DND-41 (cell line): ENCODE measurements around the gene FBN3.

Experiments
- ATAC-seq: fragments of 200-7000 bp; cut with Tn5 transposase; 3 replicates; pipeline ENCODE4 v1.9.1; 2021; ENCODE audit warnings: low read depth; ENCODE audit not compliant: insufficient read depth
- DNase-seq: peaks from one replicate; pipeline ENCODE4 v3.0.0-alpha.2; 2020
- H2AFZ ChIP-seq: 2 replicates; pipeline ENCODE4 v1.6.0; 2012; ENCODE audit warnings: low read depth, low read length
- H3K27ac ChIP-seq: 2 replicates; pipeline ENCODE4 v1.5.1; 2012; ENCODE audit warnings: low read length, inconsistent platforms
- H3K27me3 ChIP-seq: fragments of 200-600 bp; sonication (generic); 2 replicates; pipeline ENCODE4 v1.6.0; 2012; ENCODE audit warnings: low read length, mild to moderate bottlenecking, inconsistent platforms; ENCODE audit not compliant: insufficient read depth, poor library complexity
- H3K36me3 ChIP-seq: 2 replicates; pipeline ENCODE4 v1.5.1; 2012; ENCODE audit warnings: low read length, inconsistent platforms; ENCODE audit not compliant: insufficient read depth
- H3K4me1 ChIP-seq: 2 replicates; pipeline ENCODE4 v1.5.1; 2012; ENCODE audit warnings: mild to moderate bottlenecking, low read length; ENCODE audit not compliant: insufficient read depth
- H3K4me2 ChIP-seq: 2 replicates; pipeline ENCODE4 v1.6.0; 2012; ENCODE audit warnings: mild to moderate bottlenecking, moderate library complexity, low read length, inconsistent platforms; ENCODE audit not compliant: insufficient read depth
- H3K4me3 ChIP-seq, 2 experiments: fragments of 200-600 bp in 1 of 2; shearing (Covaris generic) in 1 of 2; 2 replicates each; pipeline ENCODE4 v1.5.1; 2012 to 2016; ENCODE audit warnings: inconsistent platforms in 2 of 2, low read length in 2 of 2, mild to moderate bottlenecking in 2 of 2, low read depth in 1 of 2, moderate library complexity in 1 of 2
- H3K79me2 ChIP-seq: 2 replicates; pipeline ENCODE4 v1.6.0; 2012; ENCODE audit warnings: low read length, inconsistent platforms; ENCODE audit not compliant: insufficient read depth
- H3K9ac ChIP-seq: 2 replicates; pipeline ENCODE4 v1.6.0; 2012; ENCODE audit warnings: low read depth, mild to moderate bottlenecking, inconsistent platforms, low read length, moderate library complexity
- H3K9me3 ChIP-seq: 2 replicates; pipeline ENCODE4 v1.5.1; 2012; ENCODE audit warnings: low read length, moderate library complexity, mild to moderate bottlenecking, inconsistent platforms; ENCODE audit not compliant: insufficient read depth, severe bottlenecking
- H4K20me1 ChIP-seq: 2 replicates; pipeline ENCODE4 v1.6.0; 2012; ENCODE audit warnings: low read length; ENCODE audit not compliant: insufficient read depth
- EZH2 ChIP-seq: IDR thresholded peaks from 3 replicates; pipeline ENCODE4 v1.6.1; 2012; ENCODE audit warnings: borderline replicate concordance, low read depth, mild to moderate bottlenecking, moderate library complexity, low read length, inconsistent platforms; ENCODE audit not compliant: severe bottlenecking
- TF ChIP-seq, protein P1 (sequence below): IDR thresholded peaks from 2 replicates; pipeline ENCODE4 v1.5.1; 2012; ENCODE audit warnings: borderline replicate concordance, low read length, moderate library complexity, mild to moderate bottlenecking; ENCODE audit not compliant: poor library complexity, severe bottlenecking; ENCODE audit errors: extremely low read depth

FBN3 gene

DNA sequence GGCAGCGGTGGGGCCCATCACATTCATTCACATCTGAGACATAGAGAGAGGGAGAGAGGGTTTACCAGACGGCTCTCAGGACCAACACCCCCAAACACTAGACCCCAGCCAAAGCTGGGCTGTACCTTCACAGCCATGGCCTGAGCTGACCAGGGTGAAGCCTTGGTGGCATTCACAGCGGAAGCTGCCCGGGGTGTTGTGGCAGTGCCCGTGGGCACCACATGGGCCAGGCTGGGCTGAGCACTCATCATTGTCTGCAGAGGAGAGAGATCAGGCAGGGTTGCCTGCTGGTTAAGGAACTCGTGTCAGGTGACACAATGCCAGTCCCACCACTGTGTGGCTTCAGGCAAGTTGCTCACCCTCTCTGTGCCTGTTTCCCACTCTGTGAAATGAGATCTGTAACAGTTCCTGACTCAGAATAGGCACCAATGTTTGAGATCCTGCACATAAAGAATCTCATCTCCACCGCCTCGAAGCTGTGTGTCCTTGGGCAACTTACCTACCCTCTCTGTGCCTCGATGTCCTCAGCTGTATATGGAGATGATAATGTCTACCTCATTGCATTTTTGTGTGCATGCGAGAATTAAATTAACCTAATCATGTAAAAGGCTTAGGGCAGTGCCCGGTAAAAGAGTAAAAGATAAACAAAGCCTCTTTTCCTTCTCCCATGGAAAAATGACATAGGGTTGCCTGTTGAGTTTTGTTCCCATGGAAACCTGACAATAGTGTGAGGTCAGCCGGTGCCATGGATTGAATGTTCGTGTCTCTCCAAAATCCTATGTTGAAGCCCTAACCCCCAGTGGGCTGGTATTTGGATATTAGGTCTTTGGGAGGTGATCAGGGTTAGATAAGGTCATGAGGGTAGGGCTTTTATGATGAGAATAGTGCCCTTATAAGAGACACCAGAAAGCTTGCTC, 74.0 kb downstream of the FBN3 start:
- Histone ChIP-seq H3K27me3 (no peaks in the 10 kb centered on the region), H3K79me2 (no peaks in the 10 kb centered on the region), H4K20me1 (no peaks in the 10 kb centered on the region), H3K4me1 (peaks cover 25% of the 10 kb centered on the region), H3K4me2 (no peak overlapping the region), H3K36me3 (no peaks in the 10 kb centered on the region), H3K9me3 (no peaks in the 10 kb centered on the region), H3K4me3 (no peak overlapping the region), H3K27ac (no peak overlapping the region), H2AFZ (no peak overlapping the region), H3K9ac (no peak overlapping the region)
- TF ChIP-seq EZH2: no peak
- TF ChIP-seq, protein P1, sequence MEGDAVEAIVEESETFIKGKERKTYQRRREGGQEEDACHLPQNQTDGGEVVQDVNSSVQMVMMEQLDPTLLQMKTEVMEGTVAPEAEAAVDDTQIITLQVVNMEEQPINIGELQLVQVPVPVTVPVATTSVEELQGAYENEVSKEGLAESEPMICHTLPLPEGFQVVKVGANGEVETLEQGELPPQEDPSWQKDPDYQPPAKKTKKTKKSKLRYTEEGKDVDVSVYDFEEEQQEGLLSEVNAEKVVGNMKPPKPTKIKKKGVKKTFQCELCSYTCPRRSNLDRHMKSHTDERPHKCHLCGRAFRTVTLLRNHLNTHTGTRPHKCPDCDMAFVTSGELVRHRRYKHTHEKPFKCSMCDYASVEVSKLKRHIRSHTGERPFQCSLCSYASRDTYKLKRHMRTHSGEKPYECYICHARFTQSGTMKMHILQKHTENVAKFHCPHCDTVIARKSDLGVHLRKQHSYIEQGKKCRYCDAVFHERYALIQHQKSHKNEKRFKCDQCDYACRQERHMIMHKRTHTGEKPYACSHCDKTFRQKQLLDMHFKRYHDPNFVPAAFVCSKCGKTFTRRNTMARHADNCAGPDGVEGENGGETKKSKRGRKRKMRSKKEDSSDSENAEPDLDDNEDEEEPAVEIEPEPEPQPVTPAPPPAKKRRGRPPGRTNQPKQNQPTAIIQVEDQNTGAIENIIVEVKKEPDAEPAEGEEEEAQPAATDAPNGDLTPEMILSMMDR: no peak
- ATAC-seq: no peak
- DNase-seq: no peak

- TF ChIP-seq, protein P1: no peak
- no peak for TF ChIP-seq EZH2
- H3K4me1 ChIP-seq: peaks cover 25% of the 10 kb centered on the region
These were observed 74.9 kb downstream of the FBN3 start for GRCh38 chr19:8074501-8074900.

GRCh38 chr19:8071912-8072311, 77.5 kb downstream of the FBN3 start:
- no peak for ATAC-seq
- Histone ChIP-seq H3K4me1 (peaks cover 25% of the 10 kb centered on the region), H3K27me3 (no peaks in the 10 kb centered on the region), H3K36me3 (no peaks in the 10 kb centered on the region), H3K79me2 (no peaks in the 10 kb centered on the region), H3K9me3 (peaks cover 7% of the 10 kb centered on the region), H3K9ac (no peak overlapping the region), H2AFZ (no peak overlapping the region), H3K4me2 (no peak overlapping the region), H4K20me1 (no peaks in the 10 kb centered on the region), H3K4me3 (no peak overlapping the region), H3K27ac (no peak overlapping the region)
- TF ChIP-seq EZH2: no peak
- TF ChIP-seq, protein P1: peak; percentile 25
- no peak for DNase-seq

More at GRCh38 chr19:8074501-8074900, 74.9 kb downstream of the FBN3 start:
- H3K4me3 ChIP-seq: no peak overlapping the region
- no peaks in the 10 kb centered on the region for H3K36me3 ChIP-seq
- no peak for DNase-seq
- H3K4me2 ChIP-seq: no peak overlapping the region
- H3K27ac ChIP-seq: no peak overlapping the region
- no peak for ATAC-seq
- H3K9ac ChIP-seq: no peak overlapping the region
- no peaks in the 10 kb centered on the region for H3K27me3 ChIP-seq
- H3K79me2 ChIP-seq: no peaks in the 10 kb centered on the region
- H2AFZ ChIP-seq: no peak overlapping the region
- H3K9me3 ChIP-seq: peaks cover 4% of the 10 kb centered on the region
- no peaks in the 10 kb centered on the region for H4K20me1 ChIP-seq
